Uterus (tissue), 2 donors: Measurements from ENCODE around the gene RNF166.

Experiments used
- POLR2A ChIP-seq, 2 donors: fragments of 450-650 bp; IDR thresholded peaks; one replicate each; pipeline ENCODE4 v1.6.1; 2016; ENCODE audit warnings: antibody characterized with exemption in 2 of 2, mild to moderate bottlenecking in 1 of 2, moderate library complexity in 1 of 2
- TF ChIP-seq, protein P1 (sequence below), 4 experiments: fragments of 200-600 bp in 2 of 4; fragments of 450-650 bp in 2 of 4; sonication (generic) in 2 of 4; IDR thresholded peaks; one replicate each; pipeline ENCODE4 v1.5.1; 2016 to 2019; ENCODE audit warnings: antibody characterized with exemption in 4 of 4, mild to moderate bottlenecking in 2 of 4, moderate library complexity in 1 of 4

- TF ChIP-seq POLR2A (IDR thresholded peaks at IDR 0.05), result no peak
- TF ChIP-seq, protein P1, sequence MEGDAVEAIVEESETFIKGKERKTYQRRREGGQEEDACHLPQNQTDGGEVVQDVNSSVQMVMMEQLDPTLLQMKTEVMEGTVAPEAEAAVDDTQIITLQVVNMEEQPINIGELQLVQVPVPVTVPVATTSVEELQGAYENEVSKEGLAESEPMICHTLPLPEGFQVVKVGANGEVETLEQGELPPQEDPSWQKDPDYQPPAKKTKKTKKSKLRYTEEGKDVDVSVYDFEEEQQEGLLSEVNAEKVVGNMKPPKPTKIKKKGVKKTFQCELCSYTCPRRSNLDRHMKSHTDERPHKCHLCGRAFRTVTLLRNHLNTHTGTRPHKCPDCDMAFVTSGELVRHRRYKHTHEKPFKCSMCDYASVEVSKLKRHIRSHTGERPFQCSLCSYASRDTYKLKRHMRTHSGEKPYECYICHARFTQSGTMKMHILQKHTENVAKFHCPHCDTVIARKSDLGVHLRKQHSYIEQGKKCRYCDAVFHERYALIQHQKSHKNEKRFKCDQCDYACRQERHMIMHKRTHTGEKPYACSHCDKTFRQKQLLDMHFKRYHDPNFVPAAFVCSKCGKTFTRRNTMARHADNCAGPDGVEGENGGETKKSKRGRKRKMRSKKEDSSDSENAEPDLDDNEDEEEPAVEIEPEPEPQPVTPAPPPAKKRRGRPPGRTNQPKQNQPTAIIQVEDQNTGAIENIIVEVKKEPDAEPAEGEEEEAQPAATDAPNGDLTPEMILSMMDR (IDR thresholded peaks at IDR 0.05), result no peak
These were observed 5.3 kb downstream of the RNF166 start for GRCh38 chr16:88700636-88701482.
